IMR-90 (cell line): ENCODE measurements around the gene FOLR2. TPM values are rescaled to one million over a fixed set of nuclear protein-coding genes. Genes with fewer than 3 reads are reported as not detected.

ENCODE experiments used
- ATAC-seq: fragments of 200-7000 bp; cut with Tn5 transposase; 2 replicates; pipeline ENCODE4 v1.9.1; 2020; ENCODE audit warnings: low read depth, mild to moderate bottlenecking, moderate library complexity
- BruUV-seq: library from RNA; stranded (reverse); fragments of 400-500 nt; replicated peaks from 2 replicates; lab custom pipeline; 2021; lab: Mats Ljungman, UMichigan
- CTCF ChIA-PET: fragments of 300-600 bp; formaldehyde crosslinking; extraction: SDS; loops from one replicate; lab custom pipeline; 2021; ENCODE audit warnings: antibody characterized with exemption; lab: Yijun Ruan, JAX
- POLR2A ChIA-PET: fragments of 300-600 bp; sonication (Branson Sonifier 250); formaldehyde crosslinking; loops from one replicate; lab custom pipeline; 2022; ENCODE audit warnings: antibody characterized with exemption; ENCODE audit not compliant: unreplicated experiment; lab: Charles Lee
- DNase-seq: peaks from one replicate; pipeline ENCODE4 v3.0.0; 2013
- H2AFZ ChIP-seq: replicated peaks from 2 replicates; pipeline ENCODE3; 2013; ENCODE audit warnings: low read length, mild to moderate bottlenecking; ENCODE audit not compliant: poor library complexity
- H2AK5ac ChIP-seq: 2 replicates; pipeline ENCODE4 v1.6.1; 2013; ENCODE audit warnings: low read depth, low read length, inconsistent platforms
- H2AK9ac ChIP-seq: replicated peaks from 2 replicates; pipeline ENCODE3; 2013; ENCODE audit warnings: mild to moderate bottlenecking, low read depth, low read length, moderate library complexity; ENCODE audit not compliant: poor library complexity
- H2BK120ac ChIP-seq: 2 replicates; pipeline ENCODE4 v1.6.1; 2013; ENCODE audit warnings: low read depth, low read length, inconsistent platforms
- H2BK15ac ChIP-seq: 3 replicates; pipeline ENCODE4 v1.6.1; 2013; ENCODE audit warnings: low read depth, low read length, inconsistent platforms
- H2BK20ac ChIP-seq: 2 replicates; pipeline ENCODE4 v1.6.1; 2013; ENCODE audit warnings: low read depth, mild to moderate bottlenecking, inconsistent platforms, low read length, moderate library complexity
- H2BK5ac ChIP-seq: 2 replicates; pipeline ENCODE4 v1.6.1; 2013; ENCODE audit warnings: mild to moderate bottlenecking, low read depth, low read length, inconsistent platforms; ENCODE audit not compliant: poor library complexity, severe bottlenecking
- H3K14ac ChIP-seq: replicated peaks from 2 replicates; pipeline ENCODE4 v1.6.1; 2013; ENCODE audit warnings: low read depth, low read length, inconsistent platforms
- H3K18ac ChIP-seq: 2 replicates; pipeline ENCODE4 v1.6.1; 2013; ENCODE audit warnings: low read depth, low read length, control low read depth
- H3K23ac ChIP-seq: 2 replicates; pipeline ENCODE4 v1.6.1; 2013; ENCODE audit warnings: low read depth, low read length, inconsistent platforms
- H3K27ac ChIP-seq: 2 replicates; pipeline ENCODE4 v1.5.1; 2013; ENCODE audit warnings: mild to moderate bottlenecking, control low read depth, low read length; ENCODE audit not compliant: insufficient read depth
- H3K27me3 ChIP-seq: 2 replicates; pipeline ENCODE4 v1.6.1; 2013; ENCODE audit warnings: low read length; ENCODE audit not compliant: control insufficient read depth, insufficient read depth
- H3K36me3 ChIP-seq: 2 replicates; pipeline ENCODE4 v1.6.1; 2013; ENCODE audit warnings: low read length, mixed read lengths; ENCODE audit not compliant: control insufficient read depth, insufficient read depth
- H3K4ac ChIP-seq: 2 replicates; pipeline ENCODE4 v1.6.1; 2013; ENCODE audit warnings: low read depth, low read length, inconsistent platforms
- H3K4me1 ChIP-seq: 2 replicates; pipeline ENCODE4 v1.6.1; 2013; ENCODE audit warnings: low read length, mixed read lengths; ENCODE audit not compliant: control insufficient read depth, insufficient read depth
- H3K4me2 ChIP-seq: 2 replicates; pipeline ENCODE4 v1.6.1; 2013; ENCODE audit warnings: low read depth, mild to moderate bottlenecking, control low read depth, low read length, moderate library complexity
- H3K4me3 ChIP-seq: 2 replicates; pipeline ENCODE4 v1.5.1; 2013; ENCODE audit warnings: low read depth, mild to moderate bottlenecking, control low read depth, low read length, moderate library complexity; ENCODE audit not compliant: insufficient read depth
- H3K56ac ChIP-seq: 2 replicates; pipeline ENCODE4 v1.6.1; 2013; ENCODE audit warnings: low read length, inconsistent platforms; ENCODE audit not compliant: insufficient read depth; ENCODE audit errors: extremely low read depth
- H3K79me1 ChIP-seq, 2 experiments: 2 replicates each; pipeline ENCODE4 v1.6.1; 2013; ENCODE audit warnings: low read length in 2 of 2, inconsistent platforms in 1 of 2, low read depth in 1 of 2
- H3K9ac ChIP-seq: 2 replicates; pipeline ENCODE4 v1.6.1; 2013; ENCODE audit warnings: low read depth, low read length, control low read depth
- H3K9me1 ChIP-seq: 2 replicates; pipeline ENCODE4 v1.6.1; 2013; ENCODE audit warnings: low read length, inconsistent platforms; ENCODE audit not compliant: insufficient read depth
- H3K9me3 ChIP-seq: 2 replicates; pipeline ENCODE4 v1.6.1; 2013; ENCODE audit warnings: low read length; ENCODE audit not compliant: control insufficient read depth, insufficient read depth
- H4K20me1 ChIP-seq: 2 replicates; pipeline ENCODE4 v1.6.1; 2013; ENCODE audit warnings: low read length, inconsistent platforms; ENCODE audit not compliant: insufficient read depth
- H4K5ac ChIP-seq: 2 replicates; pipeline ENCODE4 v1.6.1; 2013; ENCODE audit warnings: mild to moderate bottlenecking, low read depth, low read length, control low read depth
- H4K8ac ChIP-seq, 2 experiments: 2 replicates each; pipeline ENCODE4 v1.6.1; 2013; ENCODE audit warnings: low read depth in 2 of 2, low read length in 2 of 2, control low read depth in 1 of 2, inconsistent platforms in 1 of 2
- H4K91ac ChIP-seq: 2 replicates; pipeline ENCODE4 v1.6.1; 2013; ENCODE audit warnings: low read depth, low read length, inconsistent platforms; ENCODE audit not compliant: insufficient read depth
- BHLHE40 ChIP-seq: fragments of 150-350 bp; IDR thresholded peaks from 2 replicates; pipeline ENCODE4 v1.6.1; 2016; ENCODE audit warnings: mild to moderate bottlenecking, low read depth, low read length
- FOS ChIP-seq: fragments of 150-350 bp; IDR thresholded peaks from 2 replicates; pipeline ENCODE4 v1.6.1; 2016; ENCODE audit warnings: low read depth, low read length
- MXI1 ChIP-seq: IDR thresholded peaks from 2 replicates; pipeline ENCODE4 v1.6.1; 2012; ENCODE audit warnings: low read depth, mild to moderate bottlenecking, low read length, moderate library complexity, borderline replicate concordance
- POLR2A ChIP-seq: IDR thresholded peaks from 2 replicates; pipeline ENCODE4 v1.6.1; 2012; ENCODE audit warnings: mild to moderate bottlenecking, low read depth, low read length
- RCOR1 ChIP-seq: IDR thresholded peaks from 2 replicates; pipeline ENCODE4 v1.6.1; 2012; ENCODE audit warnings: mild to moderate bottlenecking, low read length, improper control_type of control experiment; ENCODE audit not compliant: insufficient replicate concordance
- RFX5 ChIP-seq: IDR thresholded peaks from 2 replicates; pipeline ENCODE4 v1.8.0; 2012; ENCODE audit warnings: low read depth, mild to moderate bottlenecking, low read length, moderate library complexity
- SMC3 ChIP-seq: fragments of 150-350 bp; IDR thresholded peaks from 2 replicates; pipeline ENCODE4 v1.6.1; 2016; ENCODE audit warnings: low read depth, mild to moderate bottlenecking, antibody characterized with exemption, low read length, moderate library complexity
- WGBS, 2 experiments: methylation state at CpG; one replicate each; pipeline versions ENCODE4 v1.1.5 to v1.1.7; 2013; ENCODE audit warnings: missing lambda C conversion rate in 2 of 2; ENCODE audit not compliant: insufficient read length in 1 of 2; ENCODE audit errors: extremely low coverage in 2 of 2; 5-methylcytosine and 5-hydroxymethylcytosine counted together
- dilution Hi-C: fragments of 300-500 bp; cut with HindIII; formaldehyde crosslinking; loops from one replicate; pipeline ENCODE4 v1.14.3; 2018; ENCODE audit warnings: low sequenced_read_pairs; ENCODE audit not compliant: unreplicated experiment
- in situ Hi-C: fragments of 300-500 bp; cut with MboI; formaldehyde crosslinking; loops from 3 replicates; pipeline ENCODE4 v1.14.3; 2019; ENCODE audit warnings: low sequenced_read_pairs, inconsistent platforms, mixed read lengths
- intact Hi-C: fragments of 100-400 bp; cut with micrococcal nuclease; formaldehyde crosslinking; loops from 2 replicates; pipeline ENCODE4 v1.10.0; 2022
- polyA plus RNA-seq, 3 experiments: library from polyadenylated mRNA; depleted of rRNA; stranded (reverse); fragments of >200 nt; gene quantifications; 2 replicates each; pipeline ENCODE4 v1.2.3, GENCODE V29; 2012; ENCODE audit warnings: low replicate concordance in 1 of 3
- total RNA-seq: library from RNA; depleted of rRNA; stranded (reverse); fragments of >200 nt; gene quantifications from 2 replicates; pipeline ENCODE4 v1.2.3, GENCODE V29; 2012
- TF ChIP-seq, protein P1 (sequence below): fragments of 150-350 bp; IDR thresholded peaks from 2 replicates; pipeline ENCODE4 v1.6.1; 2017; ENCODE audit warnings: mild to moderate bottlenecking, antibody characterized with exemption, low read length, low read depth

The FOLR2 gene
- total and polyA plus RNA-seq, 2 of the 4 experiments (the other 2 are of a cell fraction): not detected

DNA sequence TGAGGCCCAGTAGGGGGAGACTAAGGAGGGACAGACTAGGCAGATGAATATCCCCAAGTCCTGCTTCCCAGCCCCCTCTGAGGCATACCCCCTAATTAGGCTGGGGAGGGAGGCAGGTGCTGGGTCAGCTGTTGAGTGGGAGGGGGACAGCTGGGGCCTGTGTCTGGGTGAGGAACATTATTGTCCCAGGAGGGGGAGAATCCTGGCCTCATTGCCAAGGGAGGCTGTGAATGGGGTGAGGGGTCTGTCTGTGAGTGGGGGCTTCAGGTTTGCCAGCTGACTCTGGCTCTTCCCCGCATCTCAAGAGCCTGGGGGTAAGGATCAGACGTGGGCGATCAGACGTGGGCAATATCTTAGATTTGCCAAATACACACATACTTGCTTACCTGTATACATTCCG lies 10.1 kb downstream of the FOLR2 start:
- no peak overlapping the region for H3K4me3 ChIP-seq
- H3K27ac ChIP-seq: no peak overlapping the region
- H4K5ac ChIP-seq: no peak overlapping the region

More for the DNA sequence above, 10.1 kb downstream of the FOLR2 start:
- no peak overlapping the region for H3K9ac ChIP-seq
- peaks cover 48% of the 10 kb centered on the region for H3K36me3 ChIP-seq
- intact Hi-C loops: no loop called here
- H3K4me2 ChIP-seq: no peak overlapping the region
- no peak overlapping the region for H3K4ac ChIP-seq
- TF ChIP-seq MXI1 (no peak), BHLHE40 (no peak), POLR2A (no peak), RFX5 (no peak), SMC3 (no peak), RCOR1 (no peak), FOS (no peak)
- TF ChIP-seq, protein P1, sequence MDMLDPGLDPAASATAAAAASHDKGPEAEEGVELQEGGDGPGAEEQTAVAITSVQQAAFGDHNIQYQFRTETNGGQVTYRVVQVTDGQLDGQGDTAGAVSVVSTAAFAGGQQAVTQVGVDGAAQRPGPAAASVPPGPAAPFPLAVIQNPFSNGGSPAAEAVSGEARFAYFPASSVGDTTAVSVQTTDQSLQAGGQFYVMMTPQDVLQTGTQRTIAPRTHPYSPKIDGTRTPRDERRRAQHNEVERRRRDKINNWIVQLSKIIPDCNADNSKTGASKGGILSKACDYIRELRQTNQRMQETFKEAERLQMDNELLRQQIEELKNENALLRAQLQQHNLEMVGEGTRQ: no peak
- no peak overlapping the region; the same call in 1 of the 2 replicates for H3K14ac ChIP-seq
- no peak overlapping the region for H4K91ac ChIP-seq
- H2AK5ac ChIP-seq: no peak overlapping the region
- H3K27me3 ChIP-seq: no peaks in the 10 kb centered on the region
- peaks cover 7% of the 10 kb centered on the region; the same call in 1 of the 2 replicates for H3K9me1 ChIP-seq
- POLR2A ChIA-PET: no interaction called here
- H4K20me1 ChIP-seq: peaks cover 62% of the 10 kb centered on the region
- DNase-seq (no peak), ATAC-seq (no peak)
- BruUV-seq: no TSS peak
- peaks cover 6% of the 10 kb centered on the region; the same call in 1 of the 2 replicates for H3K4me1 ChIP-seq
- H2AFZ ChIP-seq: peak overlapping the region; percentile 29
- H2BK5ac ChIP-seq: no peak overlapping the region
- H2BK20ac ChIP-seq: no peak overlapping the region
- no peak overlapping the region for H3K18ac ChIP-seq
- no peak overlapping the region for H4K8ac ChIP-seq
- in situ Hi-C loops: no loop called here
- H3K79me1 ChIP-seq: peaks cover 26 to 73% of the 10 kb centered on the region in 2 experiments; a peak in 3 of 4 replicates
- no peaks in the 10 kb centered on the region for H3K9me3 ChIP-seq
- CTCF ChIA-PET: interaction anchor here (0.9 kb wide), 1 partner anchor 205 kb away, joined by 3 read pairs; no protein-coding TSS in a partner anchor
- H3K23ac ChIP-seq: peak overlapping the region; percentile 43
- H3K56ac ChIP-seq: no peak overlapping the region
- no peak overlapping the region for H2AK9ac ChIP-seq
- dilution Hi-C loops: no loop called here
- 67% methylated on average over 1 of the region's 5 CpGs; no CpG with 5 or more reads in 1 of the 2 experiments for WGBS, 2 experiments
- no peak overlapping the region for H2BK120ac ChIP-seq
- H2BK15ac ChIP-seq: no peak overlapping the region
